GM18873 (cell line): ENCODE data around the gene BMS1.
"Not testable (repeated sequence)": the region's sequence is repeated elsewhere in the genome, so short reads cannot be mapped to it uniquely, and the experiment has no call there.

Experiments used
- ATAC-seq: cut with Tn5 transposase; IDR thresholded peaks from one replicate; pipeline ENCODE4 v1.9.1; 2021; ENCODE audit warnings: mild to moderate bottlenecking, moderate library complexity, moderate number of reproducible peaks; ENCODE audit not compliant: unreplicated experiment, low FRiP score

BMS1 gene

GRCh38 chr10:42790835-42791234 lies 8.2 kb downstream of the BMS1 start:
- no peak for ATAC-seq

- no peak for ATAC-seq
Measured at GRCh38 chr10:42795701-42796100, 13.1 kb downstream of the BMS1 start.

- no peak for ATAC-seq
Measured at GRCh38 chr10:42801135-42801534, 18.5 kb downstream of the BMS1 start.

- ATAC-seq, result no peak
Measured at GRCh38 chr10:42802876-42803275, 20.3 kb downstream of the BMS1 start.

- ATAC-seq, result no peak
Measured at GRCh38 chr10:42809676-42810075, 27.1 kb downstream of the BMS1 start.

- no peak for ATAC-seq
Measured at GRCh38 chr10:42812028-42812427, 29.4 kb downstream of the BMS1 start.

GRCh38 chr10:42813989-42814687 lies 31.5 kb downstream of the BMS1 start:
- not testable (repeated sequence) for ATAC-seq

- ATAC-seq, result not testable (repeated sequence)
Measured at GRCh38 chr10:42816334-42816733, 33.7 kb downstream of the BMS1 start.

GRCh38 chr10:42816912-42817311 lies 34.3 kb downstream of the BMS1 start:
- ATAC-seq, result no peak

- ATAC-seq, result not testable (repeated sequence)
Measured at GRCh38 chr10:42817417-42817816, 34.8 kb downstream of the BMS1 start.

- ATAC-seq, result not testable (repeated sequence)
Measured at GRCh38 chr10:42826759-42827158, 44.2 kb downstream of the BMS1 start.

- no peak for ATAC-seq
Measured at GRCh38 chr10:42827201-42827600, 44.6 kb downstream of the BMS1 start.

GRCh38 chr10:42828391-42828790 lies 45.8 kb downstream of the BMS1 start:
- ATAC-seq, result not testable (repeated sequence)

- no peak for ATAC-seq
Measured at GRCh38 chr10:42830237-42830636, 47.6 kb downstream of the BMS1 start.

- no peak for ATAC-seq
Measured at GRCh38 chr10:42836096-42836495, 53.5 kb downstream of the BMS1 start.

GRCh38 chr10:42836771-42837468 lies 54.3 kb downstream of the BMS1 start:
- ATAC-seq, result no peak

GRCh38 chr10:42844810-42845209 lies 62.2 kb downstream of the BMS1 start:
- ATAC-seq, result not testable (repeated sequence)

GRCh38 chr10:42847261-42847660 lies 64.7 kb downstream of the BMS1 start:
- not testable (repeated sequence) for ATAC-seq

GRCh38 chr10:42850931-42851330 lies 68.3 kb downstream of the BMS1 start:
- ATAC-seq, result no peak

GRCh38 chr10:42859256-42859655 lies 76.7 kb downstream of the BMS1 start:
- no peak for ATAC-seq

GRCh38 chr10:42860016-42860415 lies 77.4 kb downstream of the BMS1 start:
- not testable (repeated sequence) for ATAC-seq

GRCh38 chr10:42862801-42863200 lies 80.2 kb downstream of the BMS1 start:
- not testable (repeated sequence) for ATAC-seq
